T-cell (primary cell): Measurements from ENCODE around the gene MARCHF6. TPM values are rescaled to one million over a fixed set of nuclear protein-coding genes. Genes with fewer than 3 reads are reported as not detected.
"Not testable (repeated sequence)": the region's sequence is repeated elsewhere in the genome, so short reads cannot be mapped to it uniquely, and the experiment has no call there.

Experiments
- ATAC-seq, 4 experiments: fragments of 200-7000 bp in 3 of 4; fragments of 150-1000 bp in 1 of 4; cut with Tn5 transposase; replicated peaks in 1 of 4; 1 replicate in 3 of 4; 2 replicates in 1 of 4; pipeline ENCODE4 v1.10.0; 2021; ENCODE audit warnings: moderate library complexity in 3 of 4, mild to moderate bottlenecking in 2 of 4, moderate number of reproducible peaks in 1 of 4
- CTCF ChIA-PET, 2 donors: fragments of 300-600 bp; sonication (Branson Sonifier 250); formaldehyde crosslinking; loops; one replicate each; lab custom pipeline; 2022; ENCODE audit warnings: antibody characterized with exemption in 2 of 2; lab: Charles Lee
- POLR2A ChIA-PET, 2 donors: fragments of 300-600 bp; sonication (Branson Sonifier 250); formaldehyde crosslinking; loops; one replicate each; lab custom pipeline; 2022; ENCODE audit warnings: antibody characterized with exemption in 2 of 2; lab: Charles Lee
- DNase-seq, 35 experiments: peaks; one replicate each; pipeline versions ENCODE4 v3.0.0 to v3.0.0-alpha.2; 2013 to 2023
- H3K27ac ChIP-seq: one replicate; pipeline ENCODE4 v1.5.1; 2013; ENCODE audit warnings: low read length
- H3K27me3 ChIP-seq, 2 experiments: replicated peaks in 1 of 2; 1 replicate in 1 of 2; 2 replicates in 1 of 2; pipeline versions ENCODE4 v1.6.1 to v1.7.0; 2013; ENCODE audit warnings: low read length in 1 of 2, mixed read lengths in 1 of 2; ENCODE audit not compliant: control insufficient read depth in 2 of 2, insufficient read depth in 2 of 2; ENCODE audit errors: extremely low read depth in 1 of 2
- H3K36me3 ChIP-seq, 2 donors: 1 replicate in 1 of 2; 2 replicates in 1 of 2; pipeline versions ENCODE4 v1.6.1 to v1.7.0; 2013; ENCODE audit warnings: low read length in 1 of 2; ENCODE audit not compliant: control insufficient read depth in 2 of 2, insufficient read depth in 1 of 2; ENCODE audit errors: extremely low read depth in 1 of 2
- H3K4me1 ChIP-seq, 2 experiments: 1 replicate in 1 of 2; 2 replicates in 1 of 2; pipeline versions ENCODE4 v1.6.1 to v1.7.0; 2013; ENCODE audit warnings: low read length in 2 of 2, mixed read lengths in 1 of 2; ENCODE audit not compliant: insufficient read depth in 2 of 2, control insufficient read depth in 1 of 2; ENCODE audit errors: extremely low read depth in 1 of 2
- H3K4me3 ChIP-seq, 2 donors: 1 replicate in 1 of 2; 2 replicates in 1 of 2; pipeline versions ENCODE4 v1.5.1 to v1.7.0; 2013; ENCODE audit warnings: mild to moderate bottlenecking in 2 of 2, low read length in 1 of 2, moderate library complexity in 1 of 2; ENCODE audit not compliant: control insufficient read depth in 1 of 2; ENCODE audit errors: extremely low read depth in 1 of 2
- H3K9me3 ChIP-seq: 2 replicates; pipeline ENCODE4 v1.7.0; 2013
- H3K27ac Mint-ChIP-seq, 2 donors: one replicate each; pipeline ENCODE4 v1.8.0; 2020 to 2021; ENCODE audit warnings: mild to moderate bottlenecking in 2 of 2, mixed read lengths in 2 of 2
- H3K27me3 Mint-ChIP-seq, 2 donors: one replicate each; pipeline ENCODE4 v1.8.0; 2021 to 2022; ENCODE audit warnings: mixed read lengths in 2 of 2
- H3K36me3 Mint-ChIP-seq: one replicate; pipeline ENCODE4 v1.8.0; 2021; ENCODE audit warnings: mixed read lengths
- H3K4me1 Mint-ChIP-seq, 3 donors: one replicate each; pipeline ENCODE4 v1.8.0; 2020 to 2022; ENCODE audit warnings: mixed read lengths in 3 of 3, mild to moderate bottlenecking in 1 of 3
- H3K4me3 Mint-ChIP-seq, 3 donors: one replicate each; pipeline ENCODE4 v1.8.0; 2020 to 2022; ENCODE audit warnings: mild to moderate bottlenecking in 3 of 3, mixed read lengths in 3 of 3, moderate library complexity in 3 of 3
- H3K9me3 Mint-ChIP-seq, 3 donors: one replicate each; pipeline ENCODE4 v1.8.0; 2020 to 2022; ENCODE audit warnings: mixed read lengths in 3 of 3
- WGBS: methylation state at CpG from one replicate; pipeline ENCODE4 v1.1.5; 2013; ENCODE audit warnings: missing lambda C conversion rate; ENCODE audit not compliant: insufficient coverage; 5-methylcytosine and 5-hydroxymethylcytosine counted together
- total RNA-seq, 35 experiments: library from RNA in 6 of 35; stranded (reverse) in 6 of 35; fragments of 120-200 nt in 1 of 35; gene quantifications; one replicate each; pipeline versions ENCODE4 v1.2.1 to v1.2.4 and lab custom pipeline; 2013 to 2026

Gene MARCHF6
- total RNA-seq, 5 donors from 2014 or later (not counting 1 experiment from before 2014, with no cell fraction given), result 146 to 185 (median 167) TPM

DNA sequence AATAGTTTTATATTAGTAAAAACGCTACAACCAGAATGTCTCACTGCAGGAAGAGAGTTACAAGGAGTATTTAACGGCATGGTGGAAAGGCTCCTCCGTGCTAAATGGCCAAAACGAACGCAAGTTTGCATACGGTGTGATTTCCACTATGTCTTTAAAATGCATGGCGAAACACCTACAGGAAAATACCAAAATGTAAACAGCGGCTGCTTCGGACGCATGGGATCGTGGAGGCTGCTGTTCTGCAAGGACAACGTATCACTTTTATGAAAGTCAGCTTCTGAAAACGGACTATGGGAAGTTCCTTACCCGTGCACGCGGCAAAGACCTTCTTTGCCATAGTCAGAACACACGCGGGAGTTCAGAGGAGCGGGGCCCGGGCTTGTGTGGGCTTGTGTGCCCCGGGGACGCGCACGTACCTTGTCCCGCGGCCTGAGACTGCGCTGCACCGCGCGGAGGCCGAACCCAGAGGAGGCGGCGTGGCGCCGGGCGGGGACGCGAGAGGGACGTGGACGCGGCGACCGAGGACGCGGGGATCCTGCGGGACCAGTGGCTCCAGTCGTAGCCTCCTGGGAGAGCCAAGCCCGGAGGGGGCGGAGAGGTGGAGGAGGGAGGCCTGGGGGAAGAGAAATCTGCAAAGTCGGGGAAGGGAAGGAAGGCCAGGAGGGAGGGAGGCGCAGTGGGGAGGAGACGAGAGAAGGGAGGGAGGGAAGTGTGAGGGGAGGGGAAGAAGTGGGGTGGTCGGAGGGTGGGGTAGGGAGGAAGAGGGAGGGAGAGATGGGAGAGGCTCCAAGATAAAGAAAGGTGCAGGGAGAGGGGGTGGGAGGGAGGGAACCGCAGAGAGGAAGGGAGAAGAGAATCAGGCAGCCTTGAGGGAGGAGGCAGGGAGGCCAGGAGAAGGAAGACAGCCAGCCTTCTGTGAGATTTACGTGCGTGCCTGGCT is 46.0 kb upstream of the MARCHF6 start, which contains the start of gene CMBL:
Gene CMBL (minus strand): TSS at position 697 of the 943 bp plus-strand sequence. CDS start 17,140 bp downstream, outside the sequence.
- Mint-ChIP-seq H3K4me1 (peaks cover 4 to 10% (median 5%) of the 10 kb centered on the region in 3 donors), H3K36me3 (peaks cover 3% of the 10 kb centered on the region), H3K27me3 (peaks cover 24 to 32% of the 10 kb centered on the region in 2 donors), H3K27ac (peak within 1 kb of the TSS in 1 of 2 donors; percentile 56), H3K9me3 (no peaks in the 10 kb centered on the region), H3K4me3 (peak within 1 kb of the TSS; percentile 74 to 93 (median 81))
- H3K27ac ChIP-seq, result no peak within 1 kb of the TSS
- ATAC-seq, result peak; percentile 71 to 89 (median 80)
- H3K27me3 ChIP-seq, result peaks cover 0 to 28% of the 10 kb centered on the region in 2 experiments
- WGBS, result 7% methylated on average over 49 of the region's 56 CpGs
- peak within 1 kb of the TSS; percentile 25 to 62 for H3K4me3 ChIP-seq
- H3K9me3 ChIP-seq, result no peaks in the 10 kb centered on the region
- ChIA-PET CTCF (interaction anchor here in 1 of 2 donors (0.6 kb wide), 1 partner anchor 320 kb away, joined by 3 read pairs; no protein-coding TSS in a partner anchor), POLR2A (no interaction called here)
- peak in 19 of 35 experiments; percentile 1 to 34 (median 10) for DNase-seq
- no peaks in the 10 kb centered on the region for H3K36me3 ChIP-seq
- H3K4me1 ChIP-seq, result peaks cover 0 to 6% of the 10 kb centered on the region in 2 experiments

DNA sequence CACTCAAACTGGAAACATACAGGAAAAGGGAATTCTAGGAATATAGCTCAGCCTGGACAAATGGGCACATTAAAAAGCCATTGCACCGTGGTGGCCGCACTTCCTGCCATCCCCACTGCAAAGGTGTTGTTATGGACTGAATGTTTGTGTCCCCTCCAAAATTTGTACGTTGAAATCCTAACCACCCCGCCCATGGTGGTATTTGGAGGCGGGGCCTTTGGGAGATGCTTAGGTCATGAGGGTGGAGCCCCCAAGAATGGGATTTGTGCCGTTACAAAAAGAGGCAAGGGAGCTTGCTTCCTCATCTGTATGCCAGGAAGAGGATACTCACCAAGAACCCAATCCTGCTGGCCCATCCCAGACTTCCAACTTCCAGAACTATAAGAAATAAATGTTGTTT is 44.7 kb upstream of the MARCHF6 start:
- Mint-ChIP-seq H3K4me1 (peaks cover 4 to 10% (median 5%) of the 10 kb centered on the region in 3 donors), H3K27ac (no peak overlapping the region), H3K36me3 (peaks cover 3% of the 10 kb centered on the region), H3K9me3 (no peaks in the 10 kb centered on the region), H3K4me3 (peak overlapping the region in 2 of 3 donors; percentile 31 to 57), H3K27me3 (peaks cover 24 to 32% of the 10 kb centered on the region in 2 donors)
- no CpG with 5 or more reads among the region's 6 CpGs for WGBS
- DNase-seq (no peak), ATAC-seq (no peak)
- POLR2A ChIA-PET, result interaction anchor here in 1 of 2 donors (0.6 kb wide), 1 partner anchor 44 kb away, joined by 4 read pairs; the partner anchor contains the start of gene MARCHF6
- H3K27ac ChIP-seq, result no peak overlapping the region
- peaks cover 0 to 6% of the 10 kb centered on the region in 2 experiments for H3K4me1 ChIP-seq
- CTCF ChIA-PET, result interaction anchor here in 1 of 2 donors (0.6 kb wide), 1 partner anchor 44 kb away, joined by 6 read pairs; no protein-coding TSS in a partner anchor
- H3K27me3 ChIP-seq, result peaks cover 0 to 28% of the 10 kb centered on the region in 2 experiments
- no peaks in the 10 kb centered on the region for H3K9me3 ChIP-seq
- no peaks in the 10 kb centered on the region for H3K36me3 ChIP-seq
- H3K4me3 ChIP-seq, result no peak overlapping the region

DNA sequence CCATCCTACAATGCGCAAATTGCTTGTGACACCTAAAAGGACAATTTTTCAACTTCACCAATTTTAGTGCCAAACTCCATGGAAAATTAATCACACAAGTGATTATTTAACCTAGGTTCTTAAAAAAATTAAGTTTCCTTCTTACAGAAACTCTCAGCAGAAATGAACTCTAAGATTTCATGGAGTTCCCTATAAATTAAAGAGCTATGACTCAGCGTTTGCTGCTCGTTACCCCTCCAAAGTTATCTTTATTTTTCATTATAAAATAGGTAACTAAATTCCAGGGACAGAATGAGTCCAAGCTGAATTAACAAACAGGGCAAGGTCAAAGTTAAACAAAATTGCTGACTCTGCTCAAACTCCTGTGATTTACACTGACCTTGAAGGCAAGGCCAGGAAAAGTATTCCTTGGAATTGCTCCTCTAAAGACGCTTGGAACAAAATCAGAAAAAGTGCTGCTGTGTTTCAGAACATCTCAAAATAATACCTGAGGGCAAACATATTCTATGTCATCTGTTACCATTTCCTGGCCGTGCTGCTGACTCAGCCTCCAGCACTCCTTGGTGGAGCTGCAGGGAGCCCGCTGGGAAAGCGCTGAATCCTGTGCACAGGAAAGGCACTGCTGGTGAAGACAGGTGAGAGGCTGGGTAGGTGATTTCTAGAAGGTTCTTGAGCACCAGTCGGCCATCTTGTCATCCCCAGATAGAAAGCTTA is 43.3 kb upstream of the MARCHF6 start:
- H3K27ac Mint-ChIP-seq, result no peak overlapping the region
- peaks cover 0 to 6% of the 10 kb centered on the region in 2 experiments for H3K4me1 ChIP-seq
- ChIA-PET CTCF (no interaction called here), POLR2A (interaction anchor here in 1 of 2 donors (0.7 kb wide), 1 partner anchor 93 kb away, joined by 4 read pairs; no protein-coding TSS in a partner anchor)
- ATAC-seq (no peak), DNase-seq (no peak)
- H3K27me3 ChIP-seq, result peaks cover 0 to 28% of the 10 kb centered on the region in 2 experiments
- H3K9me3 ChIP-seq, result no peaks in the 10 kb centered on the region
- H3K36me3 Mint-ChIP-seq, result peaks cover 3% of the 10 kb centered on the region
- H3K36me3 ChIP-seq, result no peaks in the 10 kb centered on the region
- 78% methylated on average over 5 of the region's 8 CpGs for WGBS
- H3K4me3 ChIP-seq, result no peak overlapping the region
- H3K27me3 Mint-ChIP-seq, result peaks cover 21 to 32% of the 10 kb centered on the region in 2 donors
- H3K4me1 Mint-ChIP-seq, result peaks cover 4 to 10% (median 5%) of the 10 kb centered on the region in 3 donors
- no peaks in the 10 kb centered on the region for H3K9me3 Mint-ChIP-seq
- no peak overlapping the region for H3K27ac ChIP-seq
- no peak overlapping the region for H3K4me3 Mint-ChIP-seq

DNA sequence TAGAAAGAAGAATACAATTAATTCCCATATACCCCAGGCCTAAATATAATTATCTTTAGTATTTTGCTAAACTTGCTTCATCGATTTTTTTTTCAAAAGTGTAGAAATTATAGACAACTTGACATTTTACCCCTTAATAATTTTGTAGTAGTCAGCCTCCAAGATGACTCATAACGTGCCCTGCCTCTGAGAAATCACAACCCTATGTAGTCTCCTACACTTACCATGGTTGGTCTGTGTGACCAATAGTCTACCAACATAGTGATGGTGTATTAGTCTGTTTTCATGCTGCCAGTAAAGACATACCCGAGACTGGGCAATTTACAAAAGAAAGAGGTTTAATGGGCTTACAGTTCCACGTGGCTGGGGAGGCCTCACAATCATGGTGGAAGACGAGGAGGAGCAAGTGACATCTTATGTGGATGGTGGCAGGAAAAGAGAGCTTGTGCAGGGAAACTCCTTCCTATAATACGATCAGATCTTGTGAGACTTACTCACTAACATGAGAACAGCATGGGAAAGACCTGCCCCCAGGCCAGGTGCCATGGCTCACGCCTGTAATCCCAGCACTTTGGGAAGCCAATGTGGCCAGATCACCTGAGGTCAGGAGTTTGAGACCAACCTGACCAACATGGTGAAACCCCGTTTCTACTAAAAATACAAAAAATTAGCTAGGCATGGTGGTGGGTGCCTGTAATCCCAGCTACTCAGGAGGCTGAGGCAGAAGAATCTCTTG is 42.5 kb upstream of the MARCHF6 start:
- H3K27ac ChIP-seq, H3K36me3 ChIP-seq, H3K9me3 Mint-ChIP-seq, H3K27ac Mint-ChIP-seq, POLR2A ChIA-PET, H3K4me1 Mint-ChIP-seq, ATAC-seq, DNase-seq, H3K4me1 ChIP-seq, H3K36me3 Mint-ChIP-seq, H3K9me3 ChIP-seq, H3K4me3 Mint-ChIP-seq, H3K4me3 ChIP-seq: not testable (repeated sequence)
- WGBS, result 20% methylated on average over 1 of the region's 8 CpGs
- H3K27me3 ChIP-seq, result peaks cover 0 to 28% of the 10 kb centered on the region in 2 experiments
- CTCF ChIA-PET, result interaction anchor here in 1 of 2 donors (0.7 kb wide), 1 partner anchor 360 kb away, joined by 4 read pairs; no protein-coding TSS in a partner anchor
- H3K27me3 Mint-ChIP-seq, result peaks cover 21 to 30% of the 10 kb centered on the region in 2 donors

DNA sequence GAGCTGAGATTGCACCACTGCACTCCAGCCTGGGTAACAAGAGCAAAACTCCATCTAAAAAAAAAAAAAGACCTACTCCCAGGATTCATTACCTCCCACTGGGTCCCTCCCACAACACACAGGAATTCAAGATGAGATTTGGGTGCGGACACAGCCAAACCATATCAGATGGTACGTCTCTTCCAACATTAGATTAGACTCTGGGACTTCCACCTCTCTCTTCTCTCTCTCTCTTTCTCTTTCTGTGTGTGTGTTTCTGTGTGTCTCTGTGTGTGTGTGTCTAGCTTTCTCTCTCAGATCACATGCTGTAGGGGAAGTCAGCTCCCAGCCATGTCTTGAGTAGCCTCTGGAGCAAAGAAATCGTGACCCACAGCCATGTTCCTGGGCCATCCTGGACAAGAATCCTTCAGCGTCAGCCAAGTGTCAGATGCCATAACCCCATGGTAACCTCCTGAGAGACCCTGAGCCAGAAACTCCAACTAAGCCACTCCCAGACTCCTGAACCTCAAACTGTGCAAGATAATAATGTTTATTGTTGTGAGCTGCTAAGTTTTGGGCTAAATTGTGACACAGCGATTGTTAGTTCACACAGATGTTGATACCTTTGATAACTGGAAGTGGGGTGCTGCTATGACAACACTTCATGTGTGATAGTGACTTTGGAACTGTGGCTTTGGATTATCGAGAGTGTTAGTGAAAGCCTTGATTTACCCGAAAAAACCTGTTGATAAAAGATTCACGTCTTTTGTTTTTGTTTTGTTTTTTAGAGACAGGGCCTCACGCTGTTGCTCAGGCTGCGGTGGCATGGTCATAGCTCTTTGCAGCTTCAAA is 41.7 kb upstream of the MARCHF6 start:
- no peaks in the 10 kb centered on the region for H3K9me3 Mint-ChIP-seq
- ChIA-PET CTCF (interaction anchor here in 1 of 2 donors (0.7 kb wide), 1 partner anchor 359 kb away, joined by 4 read pairs; no protein-coding TSS in a partner anchor), POLR2A (no interaction called here)
- DNase-seq (no peak), ATAC-seq (no peak)
- H3K27ac ChIP-seq, result no peak overlapping the region
- whole genome bisulfite sequencing, result 91% methylated on average over 8 of the region's 10 CpGs
- H3K27ac Mint-ChIP-seq, result no peak overlapping the region
- peaks cover 3% of the 10 kb centered on the region for H3K36me3 Mint-ChIP-seq
- no peak overlapping the region for H3K4me3 Mint-ChIP-seq
- no peaks in the 10 kb centered on the region for H3K9me3 ChIP-seq
- peaks cover 0 to 23% of the 10 kb centered on the region in 2 experiments for H3K27me3 ChIP-seq
- no peak overlapping the region for H3K4me3 ChIP-seq
- H3K4me1 ChIP-seq, result peaks cover 0 to 6% of the 10 kb centered on the region in 2 experiments
- no peaks in the 10 kb centered on the region for H3K36me3 ChIP-seq
- H3K27me3 Mint-ChIP-seq, result peaks cover 19 to 22% of the 10 kb centered on the region in 2 donors
- H3K4me1 Mint-ChIP-seq, result peaks cover 4 to 8% (median 5%) of the 10 kb centered on the region in 3 donors
